HG03064 (cell line): ENCODE measurements around the gene ZNF649.

ENCODE experiments used
- ATAC-seq: cut with Tn5 transposase; IDR thresholded peaks from one replicate; pipeline ENCODE4 v1.9.1; 2021; ENCODE audit warnings: low read depth; ENCODE audit not compliant: unreplicated experiment

Gene ZNF649

DNA sequence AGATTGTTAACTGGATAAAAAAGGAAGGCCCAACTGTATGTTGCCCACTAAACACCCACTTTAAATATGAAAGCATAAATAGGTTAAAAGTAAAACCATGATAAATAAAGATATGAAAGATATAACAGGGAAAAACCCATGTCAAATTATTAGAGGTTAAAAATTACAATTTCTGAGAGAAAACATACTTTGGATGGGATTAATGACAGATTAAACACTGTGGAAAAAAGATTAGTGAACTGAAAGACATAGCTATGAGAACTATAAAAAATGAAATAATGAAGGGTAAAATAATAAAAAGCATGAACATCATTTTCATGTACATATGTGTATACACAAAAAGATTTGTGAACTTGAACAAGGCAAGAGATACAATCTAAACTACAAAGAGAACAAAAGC is 14.9 kb downstream of the ZNF649 start:
- ATAC-seq = no peak

DNA sequence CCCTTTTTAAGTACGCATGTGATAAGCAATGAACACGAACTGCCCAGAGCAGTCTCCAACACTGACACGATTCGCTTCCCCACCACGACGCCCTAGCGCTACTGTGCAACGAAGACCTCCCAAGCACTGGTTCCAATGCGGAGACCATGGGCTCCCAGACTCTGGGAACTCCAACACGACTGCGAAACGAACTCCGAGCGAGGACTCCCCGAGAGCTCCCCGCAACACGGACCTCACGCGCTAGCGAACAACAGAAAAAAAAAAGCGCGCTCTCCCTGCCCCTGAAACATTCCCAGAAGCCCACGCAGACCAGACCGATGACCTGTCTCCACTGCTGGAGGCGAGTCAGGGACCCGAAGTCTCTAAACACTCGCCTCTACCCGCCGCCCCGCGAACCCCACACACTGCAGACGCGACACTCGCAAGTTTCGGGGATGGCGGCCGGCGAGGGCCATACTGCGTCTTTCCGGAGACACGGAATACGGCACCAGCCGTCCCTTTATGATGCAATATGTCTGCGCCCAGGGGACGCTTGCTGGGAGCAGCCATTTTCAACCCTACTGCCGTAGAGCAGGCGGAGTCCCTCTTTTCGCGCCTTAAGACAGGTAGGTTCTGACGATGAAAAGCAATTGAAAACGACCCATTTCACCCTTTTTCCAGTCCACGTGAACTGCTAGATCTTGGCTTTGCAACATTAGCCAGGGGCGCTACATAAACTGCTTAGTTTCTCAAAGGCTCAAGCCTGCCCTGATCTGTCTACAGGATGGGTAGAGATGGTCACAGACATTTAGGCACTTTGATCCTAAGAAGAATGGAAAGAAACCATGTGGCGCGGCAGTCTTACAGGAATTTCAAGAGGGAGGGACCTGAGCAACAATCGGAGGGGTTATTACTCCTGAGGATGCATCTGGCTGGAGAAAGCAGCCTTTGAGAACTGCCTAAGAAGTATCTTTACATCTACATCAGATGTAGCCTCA is 17.0 kb downstream of the ZNF649 start, which contains the start of gene ZNF577:
Gene ZNF577, minus strand, starts transcription at position 430 of the 977 bp plus-strand sequence. CDS start 7,569 bp downstream, outside the sequence.
- ATAC-seq = no peak

DNA sequence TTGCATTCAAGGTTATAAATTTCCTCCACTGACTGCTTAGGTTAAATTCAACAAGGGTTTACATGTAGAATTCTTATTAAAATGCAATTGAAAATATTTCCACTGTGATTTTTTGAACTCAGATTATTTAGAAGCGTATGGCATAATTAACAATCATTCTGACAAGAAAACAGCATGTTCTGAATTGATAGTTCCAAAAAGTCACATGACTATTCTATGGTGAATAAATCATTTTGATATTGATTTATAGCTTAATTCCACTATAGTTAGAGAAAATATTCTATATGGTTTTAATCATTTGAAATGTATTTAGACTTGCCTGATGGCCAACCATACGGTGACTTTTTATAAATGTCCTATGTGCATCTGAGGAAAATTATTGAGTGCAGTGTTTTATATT is 20.1 kb downstream of the ZNF649 start:
- ATAC-seq = no peak

DNA sequence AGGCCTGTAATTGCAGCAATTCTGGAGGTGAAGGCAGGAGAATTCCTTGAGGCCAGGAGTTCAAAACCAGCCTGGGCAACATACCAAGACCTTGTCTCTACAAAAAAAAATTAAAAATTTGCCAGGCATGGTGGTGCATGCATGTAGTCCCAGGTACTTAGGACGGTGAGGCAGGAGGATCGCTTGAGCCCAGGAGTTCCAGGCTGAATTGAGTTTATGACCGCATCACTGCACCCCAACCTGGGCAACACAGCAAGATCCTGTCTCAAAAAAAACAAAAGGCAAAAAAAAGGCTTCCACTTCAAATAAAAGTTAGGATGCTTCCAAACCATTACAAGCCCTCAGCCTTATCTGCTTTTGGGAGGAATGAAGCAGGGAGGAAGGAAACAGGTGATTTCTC is 22.3 kb downstream of the ZNF649 start:
- ATAC-seq = no peak

DNA sequence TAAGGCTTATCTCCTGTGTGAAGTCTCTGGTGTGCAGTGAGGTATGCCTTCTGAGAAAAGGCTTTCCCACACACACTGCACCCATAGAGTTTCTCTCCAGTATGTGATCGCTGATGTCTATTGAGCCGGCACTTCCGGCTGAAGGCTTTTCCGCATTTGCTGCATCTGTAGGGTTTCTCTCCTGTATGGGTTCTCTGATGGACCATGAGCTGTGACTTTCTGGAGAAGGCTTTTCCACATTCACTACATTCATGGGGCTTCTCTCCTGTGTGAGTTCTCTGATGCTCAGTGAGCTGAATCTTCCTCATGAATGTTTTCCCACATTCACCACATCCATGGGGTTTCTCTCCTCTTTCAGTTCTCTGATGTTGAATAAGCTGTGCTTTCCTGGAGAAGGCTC is 31.7 kb downstream of the ZNF649 start:
- no peak for ATAC-seq

DNA sequence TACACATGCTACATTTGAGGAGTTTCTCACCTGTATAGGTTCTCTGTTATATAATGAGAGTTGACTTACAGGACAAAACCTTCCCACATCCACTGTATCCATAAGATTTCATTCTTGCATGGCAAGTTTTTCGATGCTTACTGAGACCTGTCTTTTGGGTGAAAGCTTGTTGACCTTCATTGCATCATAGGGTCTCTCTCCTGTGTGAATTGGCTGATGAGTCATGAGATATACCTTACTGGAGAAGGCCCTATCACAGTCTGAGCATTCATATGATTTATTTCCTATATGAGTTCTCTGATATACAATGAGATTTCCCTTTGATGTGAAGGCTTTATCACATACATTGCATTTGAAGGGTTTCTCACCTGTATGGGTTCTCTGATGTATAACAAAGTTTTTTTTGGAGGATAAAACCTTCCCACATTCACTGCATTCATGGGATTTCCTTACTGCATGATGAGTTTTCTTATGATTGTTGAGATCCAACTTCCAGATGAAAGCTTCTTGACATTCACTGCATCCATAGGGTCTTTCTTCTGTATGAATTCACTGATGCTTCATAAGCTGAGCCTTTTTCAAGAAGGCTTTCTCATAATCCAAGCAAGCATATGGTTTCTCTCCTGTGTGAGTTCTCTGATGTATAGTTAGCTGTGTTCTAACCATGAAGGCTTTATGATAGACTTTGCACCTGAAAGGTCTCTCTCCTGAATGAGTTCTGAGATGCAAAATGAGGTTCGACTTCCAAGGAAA is 42.8 kb downstream of the ZNF649 start:
- no peak for ATAC-seq
